ENCODE measurements around the gene MAZ.

GRCh38 chr16:29858974-29859373 lies 52.6 kb downstream of the MAZ start:
- TF ChIP-seq, protein P1, sequence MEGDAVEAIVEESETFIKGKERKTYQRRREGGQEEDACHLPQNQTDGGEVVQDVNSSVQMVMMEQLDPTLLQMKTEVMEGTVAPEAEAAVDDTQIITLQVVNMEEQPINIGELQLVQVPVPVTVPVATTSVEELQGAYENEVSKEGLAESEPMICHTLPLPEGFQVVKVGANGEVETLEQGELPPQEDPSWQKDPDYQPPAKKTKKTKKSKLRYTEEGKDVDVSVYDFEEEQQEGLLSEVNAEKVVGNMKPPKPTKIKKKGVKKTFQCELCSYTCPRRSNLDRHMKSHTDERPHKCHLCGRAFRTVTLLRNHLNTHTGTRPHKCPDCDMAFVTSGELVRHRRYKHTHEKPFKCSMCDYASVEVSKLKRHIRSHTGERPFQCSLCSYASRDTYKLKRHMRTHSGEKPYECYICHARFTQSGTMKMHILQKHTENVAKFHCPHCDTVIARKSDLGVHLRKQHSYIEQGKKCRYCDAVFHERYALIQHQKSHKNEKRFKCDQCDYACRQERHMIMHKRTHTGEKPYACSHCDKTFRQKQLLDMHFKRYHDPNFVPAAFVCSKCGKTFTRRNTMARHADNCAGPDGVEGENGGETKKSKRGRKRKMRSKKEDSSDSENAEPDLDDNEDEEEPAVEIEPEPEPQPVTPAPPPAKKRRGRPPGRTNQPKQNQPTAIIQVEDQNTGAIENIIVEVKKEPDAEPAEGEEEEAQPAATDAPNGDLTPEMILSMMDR (IDR thresholded peaks at IDR 0.05): no peak
- TF ChIP-seq TCF7L2 (IDR thresholded peaks at IDR 0.05; ENCODE audit: low read depth, low read length) (no peak), REST (IDR thresholded peaks at IDR 0.05; ENCODE audit: insufficient read depth in 1 of 2, low read depth in 2 of 2, low read length in 1 of 2) (no peak)
